Measurements from ENCODE around the gene IL13RA1.

DNA sequence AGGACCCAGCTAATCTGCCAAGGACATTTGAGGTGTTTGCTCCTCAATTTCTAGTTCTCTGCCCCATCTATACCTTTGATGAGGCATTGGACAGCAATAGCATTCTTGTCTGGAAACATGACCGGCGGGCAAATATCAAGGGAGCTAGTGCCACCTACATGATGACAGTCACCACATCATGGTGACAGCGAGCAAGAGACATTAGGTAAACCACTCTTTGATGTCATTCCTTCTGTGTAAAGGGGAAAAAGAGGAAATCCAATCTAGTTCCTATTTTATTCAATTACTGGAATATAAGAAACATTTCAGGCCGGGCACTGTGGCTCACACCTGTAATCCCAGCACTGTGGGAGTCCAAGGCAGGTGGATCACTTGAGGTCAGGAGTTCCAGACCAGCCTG is 20.7 kb upstream of the IL13RA1 start:
- TF ChIP-seq, protein P1, sequence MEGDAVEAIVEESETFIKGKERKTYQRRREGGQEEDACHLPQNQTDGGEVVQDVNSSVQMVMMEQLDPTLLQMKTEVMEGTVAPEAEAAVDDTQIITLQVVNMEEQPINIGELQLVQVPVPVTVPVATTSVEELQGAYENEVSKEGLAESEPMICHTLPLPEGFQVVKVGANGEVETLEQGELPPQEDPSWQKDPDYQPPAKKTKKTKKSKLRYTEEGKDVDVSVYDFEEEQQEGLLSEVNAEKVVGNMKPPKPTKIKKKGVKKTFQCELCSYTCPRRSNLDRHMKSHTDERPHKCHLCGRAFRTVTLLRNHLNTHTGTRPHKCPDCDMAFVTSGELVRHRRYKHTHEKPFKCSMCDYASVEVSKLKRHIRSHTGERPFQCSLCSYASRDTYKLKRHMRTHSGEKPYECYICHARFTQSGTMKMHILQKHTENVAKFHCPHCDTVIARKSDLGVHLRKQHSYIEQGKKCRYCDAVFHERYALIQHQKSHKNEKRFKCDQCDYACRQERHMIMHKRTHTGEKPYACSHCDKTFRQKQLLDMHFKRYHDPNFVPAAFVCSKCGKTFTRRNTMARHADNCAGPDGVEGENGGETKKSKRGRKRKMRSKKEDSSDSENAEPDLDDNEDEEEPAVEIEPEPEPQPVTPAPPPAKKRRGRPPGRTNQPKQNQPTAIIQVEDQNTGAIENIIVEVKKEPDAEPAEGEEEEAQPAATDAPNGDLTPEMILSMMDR (IDR thresholded peaks at IDR 0.05) = no peak
- TF ChIP-seq POLR2A (IDR thresholded peaks at IDR 0.05; ENCODE audit: low read depth) (no peak), POLR2AphosphoS5 (IDR thresholded peaks at IDR 0.05) (no peak)
